Measurements from ENCODE around the gene NUP153.
"Not testable (repeated sequence)": the region's sequence is repeated elsewhere in the genome, so short reads cannot be mapped to it uniquely, and the experiment has no call there.

The NUP153 gene

DNA sequence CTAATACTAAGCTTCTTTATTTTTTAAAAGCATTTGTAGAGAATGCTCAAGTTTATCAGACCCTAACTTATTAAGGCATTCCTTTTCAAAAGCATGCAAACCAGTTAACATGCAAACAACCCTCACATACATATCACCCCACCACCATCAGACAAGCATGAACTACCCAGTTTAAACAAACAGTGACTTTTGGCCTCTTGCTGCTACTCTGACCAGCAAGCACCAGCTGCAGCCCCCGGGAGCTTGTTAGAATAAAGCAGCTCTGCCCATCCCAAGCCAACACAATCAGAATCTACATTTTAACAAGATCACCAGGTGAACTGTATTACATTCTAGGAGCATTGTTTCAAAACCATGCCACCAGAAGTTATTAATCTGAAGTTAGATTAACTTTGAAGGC lies 5.9 kb upstream of the NUP153 start:
- no peak for DNase-seq

DNA sequence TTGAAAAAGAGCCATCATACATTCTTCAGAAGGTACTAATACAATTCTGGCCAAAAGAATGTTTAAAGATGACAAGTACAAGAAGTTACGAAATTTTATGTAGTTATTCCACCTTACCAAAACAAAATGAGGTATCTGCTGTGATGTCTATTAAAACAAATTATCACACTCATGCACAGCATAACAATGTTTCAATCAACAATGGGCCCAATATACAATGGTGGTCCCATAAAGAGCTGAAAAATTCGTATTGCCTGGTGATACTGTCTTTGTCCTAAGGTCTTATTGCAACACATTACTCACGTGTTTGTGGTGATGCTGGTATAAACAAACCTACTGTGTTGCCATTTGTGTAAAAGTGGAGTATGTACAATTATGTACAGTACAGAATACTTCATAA lies 3.6 kb upstream of the NUP153 start:
- DNase-seq, result no peak

DNA sequence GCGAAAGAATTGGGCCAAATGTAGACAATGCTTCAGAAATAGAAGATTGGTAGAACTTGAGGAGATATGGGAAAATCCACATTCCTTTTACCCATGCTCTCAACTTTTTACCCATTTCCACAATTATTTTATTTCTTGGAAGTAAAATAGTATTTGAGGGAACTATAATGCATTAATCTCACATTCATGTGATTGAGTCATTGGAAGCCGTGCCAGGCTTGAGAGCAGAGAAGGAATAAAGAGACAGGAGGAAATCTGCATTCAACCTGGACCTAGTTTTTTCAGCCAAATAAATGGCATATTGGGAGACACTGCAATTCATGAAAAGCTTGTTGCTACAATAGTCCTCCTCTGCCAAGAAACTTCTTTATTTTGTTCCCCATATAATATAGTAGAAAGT lies 2.8 kb upstream of the NUP153 start:
- no peak for DNase-seq

DNA sequence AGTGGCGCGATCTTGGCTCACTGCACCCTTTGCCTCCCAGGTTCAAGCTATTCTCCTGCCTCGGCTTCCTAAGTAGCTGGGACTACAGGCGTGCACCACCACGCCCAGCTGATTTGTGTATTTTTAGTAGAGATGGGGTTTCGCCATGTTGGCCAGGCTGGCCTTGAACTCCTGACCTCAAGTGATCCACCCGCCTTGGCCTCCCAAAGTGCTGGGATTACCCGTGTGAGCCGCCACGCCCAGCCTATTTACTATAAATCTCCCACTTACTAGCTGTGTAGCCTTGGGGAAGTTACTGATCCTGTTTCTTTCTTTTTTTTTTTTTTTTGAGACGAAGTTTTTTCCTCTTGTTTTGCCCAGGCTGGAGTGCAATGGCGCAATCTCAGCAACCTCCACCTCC lies 1.3 kb upstream of the NUP153 start:
- not testable (repeated sequence) for DNase-seq

DNA sequence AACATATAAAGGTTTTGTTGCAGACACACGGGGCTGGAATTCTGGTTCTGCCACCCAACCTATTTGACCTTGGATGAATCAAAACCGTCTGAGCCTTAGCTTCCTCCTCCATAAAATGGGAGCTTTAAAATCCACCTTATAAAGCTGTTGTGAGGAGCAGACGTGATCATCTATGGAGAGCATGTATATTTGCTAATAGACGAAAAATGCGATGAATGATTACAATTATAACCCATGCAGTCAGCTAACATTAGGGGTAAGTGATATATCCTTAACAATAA lies 586 bp upstream of the NUP153 start:
- no peak for DNase-seq

DNA sequence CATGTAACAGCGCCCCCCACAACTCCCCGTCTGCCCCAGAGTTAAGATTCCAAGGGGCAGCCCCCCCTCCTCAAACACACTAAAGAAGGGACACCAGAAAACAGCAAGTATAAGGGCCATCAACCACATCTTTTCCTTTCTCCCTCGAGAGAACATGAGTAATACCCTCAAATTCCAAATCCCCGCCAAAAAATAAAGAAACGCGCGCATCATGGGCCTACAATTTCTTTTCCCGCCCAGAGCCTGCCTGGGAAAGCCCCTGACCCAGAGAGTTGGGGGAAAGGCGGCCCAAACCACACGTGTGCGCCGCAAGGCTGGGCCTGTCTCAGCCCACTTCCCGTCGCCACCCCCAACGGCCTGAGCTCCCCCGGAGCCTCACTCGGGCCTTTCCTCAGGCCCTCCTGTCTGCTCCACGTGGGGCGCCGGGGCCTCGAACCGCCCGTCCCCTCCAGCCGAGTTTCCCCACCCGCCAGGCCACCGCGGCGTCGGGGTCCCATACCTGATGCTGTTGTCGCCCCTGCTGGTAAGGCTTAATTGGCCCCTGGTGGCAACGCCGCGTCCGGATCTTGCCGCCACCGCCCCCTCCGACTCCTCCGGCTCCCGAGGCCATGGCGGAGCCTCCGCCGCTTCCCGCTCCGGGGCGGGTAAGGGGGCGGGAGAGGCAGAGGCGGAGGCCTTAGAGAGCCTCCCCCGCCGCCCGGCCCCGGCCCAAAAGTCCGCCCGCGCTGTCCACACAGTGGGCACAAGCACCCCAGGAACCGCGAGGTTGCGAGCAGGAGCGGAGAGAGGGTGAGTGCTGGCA lies 746 bp downstream of the NUP153 start:
- peak; percentile 65 for DNase-seq

DNA sequence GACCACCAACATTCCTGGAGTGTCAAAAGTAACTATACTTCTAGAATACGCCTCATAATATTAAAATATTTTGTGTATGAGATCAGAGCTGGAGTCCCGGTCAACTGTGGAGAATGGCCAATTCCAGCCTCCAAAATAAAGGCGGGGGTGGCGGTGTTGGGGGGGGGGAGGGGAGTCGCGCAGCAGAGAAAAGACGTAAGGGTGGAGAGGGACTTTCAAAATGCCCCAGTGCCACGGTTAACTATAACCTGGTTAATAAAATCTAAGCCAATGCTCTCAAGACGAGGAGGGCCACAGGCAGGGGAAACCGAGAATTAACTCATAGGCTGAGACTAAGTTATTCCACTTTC lies 1.3 kb downstream of the NUP153 start:
- no peak for DNase-seq

DNA sequence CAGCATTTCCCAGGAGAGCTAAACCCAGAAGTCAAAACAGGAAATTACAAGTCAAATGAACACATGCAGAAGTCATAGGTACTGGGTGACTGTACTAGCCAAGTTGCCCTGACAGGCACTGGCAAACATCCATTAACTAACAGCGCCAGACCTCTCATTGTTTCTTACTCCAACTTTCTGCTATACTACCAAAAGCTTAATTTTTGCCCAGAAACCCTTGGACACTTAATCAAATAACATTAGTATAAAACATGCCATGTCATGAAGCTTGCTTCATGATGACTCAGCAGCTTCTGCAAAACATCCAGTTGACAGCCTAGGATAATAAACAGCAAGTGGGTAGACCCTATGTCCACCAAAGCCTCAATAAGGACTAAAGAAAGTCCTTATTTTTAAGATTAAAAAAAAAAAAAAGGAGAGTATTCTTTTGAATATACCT lies 3.5 kb downstream of the NUP153 start:
- no peak for DNase-seq

DNA sequence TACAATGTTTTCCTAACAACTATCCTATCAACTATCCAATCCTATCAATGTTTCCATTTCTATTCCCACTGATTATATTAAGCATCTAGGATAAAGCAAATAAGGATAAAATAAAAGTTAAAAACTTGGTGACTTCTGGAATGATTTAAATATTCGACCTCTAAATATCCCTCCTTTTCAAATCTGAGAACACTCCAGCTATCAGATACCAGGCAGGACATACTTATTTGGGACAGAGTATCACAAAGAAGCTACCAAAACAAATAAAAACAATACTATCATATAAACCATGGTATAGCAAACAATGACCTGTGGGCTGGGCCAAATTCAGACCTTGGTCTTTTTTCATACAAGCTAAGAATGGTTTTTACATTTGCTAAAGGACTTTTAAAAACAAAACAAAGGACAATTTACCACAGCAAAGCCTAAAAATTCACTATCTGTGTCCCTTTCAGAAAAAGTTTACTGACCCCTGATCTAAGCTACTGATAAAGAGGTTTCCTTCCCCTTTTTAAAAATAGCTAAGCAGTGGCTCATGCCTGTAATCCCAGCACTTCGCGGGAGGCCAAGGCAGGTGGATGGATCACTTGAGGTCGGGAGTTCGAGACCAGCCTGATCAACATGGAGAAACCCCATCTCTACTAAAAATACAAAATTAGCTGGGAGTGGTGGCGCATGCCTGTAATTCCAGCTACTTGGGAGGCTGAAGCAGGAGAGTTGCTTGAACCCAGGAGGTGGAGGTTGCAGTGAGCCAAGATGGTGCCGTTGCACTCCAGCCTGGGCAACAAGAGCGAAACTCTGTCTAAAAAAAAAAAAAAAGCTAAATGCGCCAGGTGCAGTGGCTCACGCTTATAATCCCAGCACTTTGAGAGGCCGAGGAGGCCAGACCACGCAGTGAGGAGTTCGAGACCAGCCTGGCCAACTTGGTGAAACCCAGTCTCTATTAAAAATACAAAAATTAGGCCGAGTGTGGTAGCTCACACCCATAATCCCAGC lies 6.0 kb downstream of the NUP153 start:
- no peak for DNase-seq

DNA sequence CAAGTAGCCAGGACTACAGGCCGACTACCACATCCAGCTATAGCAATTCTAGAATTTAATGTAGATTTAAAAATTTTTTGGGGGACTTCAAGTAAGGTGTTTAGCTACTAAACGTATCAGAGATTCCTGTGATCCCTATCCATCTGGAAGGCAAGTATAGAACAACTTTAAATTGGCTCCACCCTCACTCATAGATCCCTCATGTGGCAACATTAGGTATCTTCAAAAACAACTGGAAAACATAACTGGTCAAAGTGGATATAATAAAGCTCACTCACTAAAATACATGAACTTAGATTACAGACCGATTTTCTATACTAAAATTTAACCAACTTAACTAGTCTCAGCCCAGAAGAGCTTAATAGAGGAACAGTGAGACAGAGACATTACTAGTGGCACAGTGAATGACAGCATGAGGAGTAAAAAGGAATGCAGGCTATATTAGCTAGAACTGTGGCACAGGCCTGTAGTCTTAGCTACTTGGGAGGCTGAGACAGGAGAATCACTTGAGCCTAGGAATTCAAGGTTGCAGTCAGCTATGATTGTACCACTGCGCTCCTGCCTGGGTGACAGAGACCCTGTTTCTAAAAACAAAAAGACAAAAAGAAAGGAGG lies 14.7 kb downstream of the NUP153 start:
- DNase-seq, result no peak

DNA sequence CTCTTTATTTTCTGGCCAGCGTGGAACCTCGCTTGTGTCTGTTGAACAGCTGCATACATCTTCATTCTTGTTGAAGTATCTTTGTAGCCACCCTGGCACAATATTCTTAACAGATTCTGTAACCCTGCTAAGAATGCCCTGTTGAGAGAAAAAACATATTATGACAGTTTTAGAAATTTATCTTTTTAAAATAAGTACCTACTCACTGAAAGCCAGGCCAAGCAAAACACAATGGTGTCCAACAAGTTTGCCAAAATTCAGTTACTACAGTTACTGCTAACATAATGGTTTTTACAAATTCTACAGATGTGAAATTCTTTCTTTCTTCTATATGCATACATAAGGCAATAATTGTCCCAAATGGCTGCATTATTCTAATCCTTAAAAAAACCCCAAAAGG lies 18.2 kb downstream of the NUP153 start:
- no peak for DNase-seq

DNA sequence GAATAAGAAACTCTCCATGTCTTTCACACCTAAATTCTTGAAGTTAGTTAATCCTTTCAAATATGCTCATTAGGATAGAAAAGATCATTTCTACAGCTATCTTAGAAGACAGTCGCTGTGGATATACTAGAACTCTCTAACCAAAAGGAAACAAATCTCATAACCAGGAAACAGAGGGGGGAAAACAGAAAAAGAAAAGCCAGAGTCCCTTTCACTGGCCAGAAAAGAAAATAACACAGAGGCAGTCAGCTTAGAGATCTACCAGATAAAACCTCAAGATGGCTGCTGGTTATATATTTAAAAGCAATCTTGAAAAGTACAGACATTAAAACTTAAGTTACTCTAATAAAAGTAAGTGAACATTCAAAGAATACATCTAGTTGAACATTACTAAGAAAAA lies 19.6 kb downstream of the NUP153 start:
- no peak for DNase-seq

DNA sequence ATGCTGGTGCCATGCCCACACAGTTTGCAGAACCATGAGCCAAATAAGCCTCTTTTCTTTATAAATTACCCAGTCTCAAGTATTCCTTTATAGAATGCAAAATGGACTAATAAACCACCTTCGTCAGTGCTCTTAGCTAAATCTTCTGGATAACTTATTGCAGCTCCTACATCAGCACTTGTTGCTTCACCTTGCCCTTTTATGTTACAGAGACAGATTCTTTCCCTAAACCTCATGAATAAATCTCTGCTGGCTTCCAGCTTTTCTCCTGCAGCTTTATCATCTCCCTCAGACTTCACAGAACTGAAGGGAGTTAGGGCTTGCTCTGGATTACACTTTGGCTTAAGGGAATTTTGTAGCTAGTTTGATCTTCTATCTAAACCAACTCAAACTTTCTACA lies 22.6 kb downstream of the NUP153 start:
- no peak for DNase-seq

DNA sequence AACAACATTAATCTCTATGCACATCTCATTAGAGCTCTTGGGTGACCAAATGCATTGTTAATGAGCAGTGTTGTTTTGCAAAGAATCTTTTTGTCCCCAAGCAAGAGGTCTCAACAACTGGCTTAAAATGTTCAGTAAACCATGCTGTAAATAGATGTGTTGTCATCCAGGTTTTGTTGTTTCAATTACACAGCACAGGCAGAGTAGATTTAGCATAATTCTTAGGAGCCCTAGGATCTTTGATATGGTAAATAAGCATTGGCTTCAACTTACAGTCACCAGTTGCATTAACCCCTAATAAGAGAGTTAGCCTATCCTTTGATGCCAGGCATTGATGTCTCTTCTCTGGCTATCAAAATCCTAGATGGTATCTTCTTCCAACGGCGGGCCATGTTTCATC lies 23.3 kb downstream of the NUP153 start:
- DNase-seq, result no peak

DNA sequence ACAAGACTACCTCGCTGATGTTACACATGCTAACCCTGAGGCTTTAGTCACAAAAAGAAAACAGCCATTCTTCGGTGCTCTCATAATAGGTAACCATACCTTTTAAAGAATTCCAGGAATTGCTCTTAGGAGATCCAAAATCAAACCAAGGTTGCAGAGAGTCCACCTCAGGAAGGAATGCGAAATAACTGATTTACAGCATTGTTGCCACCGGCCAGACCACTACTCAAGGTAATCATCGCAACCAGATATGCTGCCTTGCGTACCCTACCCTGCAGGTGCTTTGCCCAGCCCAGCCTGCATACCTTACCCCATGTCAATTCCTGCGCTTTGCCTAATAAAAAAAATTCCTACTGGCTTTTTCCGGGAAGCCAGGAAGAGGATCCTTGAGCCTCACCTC lies 27.0 kb downstream of the NUP153 start:
- DNase-seq, result no peak

DNA sequence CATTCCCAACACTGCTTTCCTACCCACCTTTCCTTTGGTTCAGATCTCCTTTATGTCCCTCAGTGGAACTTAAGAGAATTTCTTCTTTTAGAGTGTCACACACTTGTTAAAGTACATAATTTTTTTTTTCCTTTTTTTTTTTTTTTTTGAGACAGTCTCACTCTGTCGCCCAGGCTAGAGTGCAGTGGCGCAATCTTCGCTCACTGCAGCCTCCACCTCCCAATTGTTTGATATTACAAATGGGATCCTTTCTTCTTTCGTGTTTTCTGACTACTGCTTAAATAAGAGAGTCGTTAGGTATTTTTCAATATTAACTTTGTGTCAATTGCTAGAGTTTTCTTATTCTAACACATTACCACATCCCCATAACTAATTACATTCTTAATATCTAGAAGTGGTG lies 29.1 kb downstream of the NUP153 start:
- DNase-seq, result no peak

DNA sequence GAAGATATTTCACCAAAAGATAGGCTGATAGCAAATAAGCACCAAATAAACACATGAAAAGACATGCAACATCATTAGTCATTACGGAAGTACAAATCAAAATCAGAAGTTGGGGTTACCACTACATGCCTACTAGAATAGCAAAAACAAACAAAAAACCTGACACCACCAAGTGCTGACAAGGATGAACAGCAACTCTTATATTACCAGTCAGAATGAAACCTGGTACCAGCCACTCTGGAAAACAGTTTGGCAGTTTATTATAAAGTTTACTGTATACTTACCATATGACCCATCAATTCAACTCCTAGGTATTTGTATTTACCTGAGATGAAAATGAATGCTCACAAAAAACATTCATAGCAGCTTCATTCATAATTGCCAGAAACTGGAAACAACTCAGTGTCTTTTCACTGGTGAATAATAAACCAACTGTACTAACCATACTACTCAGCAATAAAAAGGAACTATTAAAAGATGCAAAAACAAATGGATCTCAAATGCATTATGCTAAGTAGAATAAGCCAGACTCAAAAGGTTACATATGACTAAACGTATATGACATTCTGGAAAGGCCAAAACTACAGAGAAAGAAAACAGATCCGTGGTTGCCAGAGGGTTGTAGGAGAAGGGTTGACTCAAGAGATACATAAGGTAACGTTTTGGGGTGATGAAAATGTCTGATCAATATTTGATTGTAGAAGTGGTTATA lies 33.0 kb downstream of the NUP153 start:
- DNase-seq, result no peak

DNA sequence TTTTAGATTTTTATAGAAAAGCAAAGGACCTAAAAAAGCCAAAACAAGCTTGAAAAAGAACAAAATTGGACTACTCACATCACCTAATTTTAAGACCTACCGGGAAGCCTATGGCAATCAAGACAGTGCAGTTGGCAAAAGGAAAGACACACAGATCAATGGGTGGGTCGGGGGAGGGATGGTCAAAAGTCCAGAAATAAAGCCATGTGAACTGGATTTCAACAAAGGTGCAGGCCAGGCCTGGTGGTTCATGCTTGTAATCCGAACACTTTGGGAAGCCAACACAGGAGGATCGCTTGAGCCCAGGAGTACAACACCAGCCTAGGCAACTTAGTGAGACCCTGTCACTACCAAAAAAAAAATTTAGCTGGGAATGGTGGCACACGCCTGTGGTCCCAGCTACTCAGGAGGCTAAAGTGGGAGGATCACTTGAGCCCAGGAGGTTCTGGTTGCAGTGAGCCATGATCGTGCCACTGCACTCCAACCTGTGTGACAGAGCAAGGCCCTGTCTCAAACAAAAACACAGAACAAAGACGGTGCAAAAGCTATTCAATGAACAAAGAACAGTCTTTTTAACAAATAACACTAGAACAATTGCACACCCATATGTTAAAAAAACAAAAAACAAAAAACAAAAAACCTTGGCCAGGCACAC lies 34.5 kb downstream of the NUP153 start:
- no peak for DNase-seq

DNA sequence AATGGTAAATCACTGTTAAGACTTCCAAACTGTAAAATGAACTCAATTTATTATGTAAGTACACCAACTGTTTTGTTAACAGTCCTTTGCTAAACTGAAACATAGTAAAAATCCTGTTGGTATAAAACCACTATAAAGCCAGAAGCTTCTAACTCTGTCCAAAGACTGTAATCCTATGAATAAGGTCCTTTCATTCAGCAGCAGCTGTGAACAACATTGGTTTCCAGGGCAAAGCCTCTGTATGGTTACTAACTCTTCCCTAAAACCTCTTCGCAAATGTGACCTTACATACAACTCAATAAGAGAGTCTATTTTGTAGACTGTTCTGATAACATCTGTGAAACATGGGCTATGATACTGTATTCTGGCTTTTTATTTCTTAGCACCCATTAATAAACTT lies 40.1 kb downstream of the NUP153 start:
- DNase-seq, result no peak

DNA sequence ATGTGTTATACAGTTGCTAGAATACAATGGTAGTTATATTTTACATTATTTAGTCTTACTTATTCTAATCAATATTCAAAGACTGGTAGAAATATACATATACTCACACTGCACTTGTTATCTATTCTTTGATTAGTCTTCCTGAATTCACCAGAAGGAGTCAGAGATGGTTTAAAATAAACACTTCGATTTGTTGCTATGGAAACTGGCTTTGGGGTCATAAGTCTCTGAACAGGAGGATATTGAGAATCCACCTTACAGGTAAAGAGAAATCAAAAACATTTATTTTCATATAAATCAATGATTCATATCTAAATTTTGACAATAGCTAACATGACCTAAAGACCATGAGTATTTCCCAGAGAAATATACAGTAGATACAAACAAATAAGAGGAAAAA lies 41.6 kb downstream of the NUP153 start:
- no peak for DNase-seq

DNA sequence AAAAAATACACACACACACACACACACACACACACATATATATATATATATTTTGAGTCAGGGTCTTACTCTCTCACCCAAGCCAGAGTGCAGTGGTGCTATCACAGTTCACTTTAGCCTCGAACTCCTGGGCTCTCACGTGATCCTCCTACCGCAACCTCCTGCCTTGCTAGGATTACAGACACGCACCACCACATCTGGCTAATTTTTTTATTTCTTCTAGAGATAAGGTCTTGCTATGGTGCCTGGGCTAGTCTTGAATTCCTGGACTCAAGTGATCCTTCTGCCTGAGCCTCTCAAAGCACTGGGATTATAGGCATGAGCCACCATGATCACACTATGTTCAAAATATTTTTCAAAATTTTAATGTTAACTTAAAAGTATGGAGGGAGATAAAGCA lies 43.5 kb downstream of the NUP153 start:
- DNase-seq, result no peak

DNA sequence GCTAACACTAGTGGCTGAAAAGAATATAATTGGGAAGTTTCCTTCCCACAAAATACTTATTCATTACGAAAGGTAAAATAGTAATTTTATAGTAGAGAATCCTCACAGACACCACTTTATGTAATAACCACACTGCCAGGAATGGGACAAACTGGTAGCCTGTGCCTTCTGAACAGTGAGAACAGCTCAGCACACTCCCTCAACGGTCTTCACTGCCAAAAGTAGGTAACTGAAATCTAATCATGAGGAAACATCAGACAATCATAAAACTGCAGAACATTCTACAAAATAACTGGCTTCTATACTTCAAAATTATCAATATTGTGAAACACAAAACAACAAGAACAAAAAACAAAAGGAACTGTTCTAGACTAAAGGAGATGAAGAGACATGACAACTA lies 44.1 kb downstream of the NUP153 start:
- DNase-seq, result no peak

DNA sequence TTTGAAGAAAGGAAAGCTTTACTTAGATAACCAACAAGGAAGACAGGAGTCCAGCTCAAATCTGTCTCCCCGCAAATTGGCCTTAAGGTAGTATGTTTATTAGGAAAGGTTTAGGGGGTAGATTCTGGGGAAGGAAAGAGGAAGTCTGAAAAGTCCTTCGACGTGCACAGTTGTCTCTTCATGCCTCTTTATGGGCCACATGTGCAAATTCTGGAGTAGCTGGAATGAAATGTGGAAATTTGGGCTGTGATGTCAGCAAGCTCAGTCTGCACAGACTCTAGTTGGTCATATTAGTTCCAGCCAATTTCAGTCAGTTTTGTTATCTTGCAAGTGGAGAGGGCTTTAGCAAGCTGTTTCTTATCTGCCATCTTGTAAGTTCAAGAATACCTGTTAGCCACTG lies 50.1 kb downstream of the NUP153 start:
- no peak for DNase-seq

All from COR-L47 (cell line).